ENCODE results near the gene NDUFB11. TPM values are rescaled to one million over a fixed set of nuclear protein-coding genes. Genes with fewer than 3 reads are reported as not detected.

The NDUFB11 gene
- total and polyA plus RNA-seq, 9 of the 15 experiments (the other 6 are each of a cell fraction or from before 2014, with no cell fraction given), result 20.9 to 269 (median 86.8) TPM

GRCh38 chrX:47144626-47145394 is at the start of gene NDUFB11, which contains the start of gene RBM10 (continued):
- TF ChIP-seq MLLT1 (IDR thresholded peaks at IDR 0.05), result no peak
- TF ChIP-seq KDM1A (IDR thresholded peaks at IDR 0.05), result no peak
- no peak for TF ChIP-seq MYNN (IDR thresholded peaks at IDR 0.05)
- TF ChIP-seq MYNN (CRISPR knock-in tag; IDR thresholded peaks at IDR 0.05), result no peak
- TF ChIP-seq MAFF (IDR thresholded peaks at IDR 0.05; ENCODE audit: low read length), result no peak
- TF ChIP-seq HINFP (tag; conservative IDR thresholded peaks at IDR 0.05; ENCODE audit: low read depth), result no peak
- TF ChIP-seq ZBTB8A (IDR thresholded peaks at IDR 0.05; ENCODE audit: partially characterized antibody), result no peak
- TF ChIP-seq ZNF354B (CRISPR knock-in tag; IDR thresholded peaks at IDR 0.05), result no peak
- no peak for TF ChIP-seq EP300 (IDR thresholded peaks at IDR 0.05; ENCODE audit: low read length)
- TF ChIP-seq ARID1B (IDR thresholded peaks at IDR 0.05), result 0 out of 2 replicates have a peak, but pooled peaks have one; percentile 34
- TF ChIP-seq SAFB2 (IDR thresholded peaks at IDR 0.05; ENCODE audit: borderline replicate concordance, low read depth, low read length, severe bottlenecking), result no peak
- TF ChIP-seq GATA2 (CRISPR knock-in tag; IDR thresholded peaks at IDR 0.05), result peak; percentile 43; the same call in 1 of the 2 replicates
- TF ChIP-seq ZBTB26 (CRISPR knock-in tag; IDR thresholded peaks at IDR 0.05), result no peak
- no peak for TF ChIP-seq RAD51 (IDR thresholded peaks at IDR 0.05; ENCODE audit: borderline replicate concordance, low read depth)
- peak; percentile 83 for TF ChIP-seq POLR2H (tag; IDR thresholded peaks at IDR 0.05; ENCODE audit: low read depth)
- no peak for TF ChIP-seq ZNF274 (IDR thresholded peaks at IDR 0.05; ENCODE audit: borderline replicate concordance, low read depth, low read length)
- no peak for TF ChIP-seq HES1 (IDR thresholded peaks at IDR 0.05; ENCODE audit: low read depth)
- TF ChIP-seq FOS (IDR thresholded peaks at IDR 0.05; ENCODE audit: extremely low read depth, insufficient read length), result peak; percentile 71
- no peak; the same call in 1 of the 2 replicates for TF ChIP-seq ZNF740 (CRISPR knock-in tag; IDR thresholded peaks at IDR 0.05)
- TF ChIP-seq ZNF740 (tag; IDR thresholded peaks at IDR 0.05), result peak in 1 of 2 experiments; percentile 86; a peak in 1 of 4 replicates
- TF ChIP-seq YY1 (IDR thresholded peaks at IDR 0.05; ENCODE audit: borderline replicate concordance in 1 of 3, control insufficient read depth in 1 of 3, extremely low read depth in 1 of 3, insufficient read depth in 3 of 3, insufficient read length in 1 of 3, insufficient replicate concordance in 2 of 3, low read depth in 1 of 3, low read length in 2 of 3), result peak; percentile 74 to 95 (median 90)
- no peak for TF ChIP-seq MIER1 (IDR thresholded peaks at IDR 0.05; ENCODE audit: low read depth)
